Astrocyte of the cerebellum (primary cell): ENCODE data around the gene GBGT1.

Experiments used
- DNase-seq: peaks from one replicate; pipeline ENCODE4 v3.0.0-alpha.2; 2011; ENCODE audit warnings: low read depth
- H3K4me3 ChIP-seq: 2 replicates; pipeline ENCODE4 v1.5.1; 2011; ENCODE audit warnings: mild to moderate bottlenecking, low read depth, low read length, moderate library complexity
- CTCF ChIP-seq: IDR thresholded peaks from 2 replicates; pipeline ENCODE4 v1.5.1; 2012; ENCODE audit warnings: low read length, low read depth, moderate library complexity, mild to moderate bottlenecking; ENCODE audit errors: missing control alignments
- in situ Hi-C: cut with HindIII; loops from 2 replicates; pipeline ENCODE4 v1.10.0; 2017; ENCODE audit warnings: low sequenced_read_pairs

GBGT1 gene

DNA sequence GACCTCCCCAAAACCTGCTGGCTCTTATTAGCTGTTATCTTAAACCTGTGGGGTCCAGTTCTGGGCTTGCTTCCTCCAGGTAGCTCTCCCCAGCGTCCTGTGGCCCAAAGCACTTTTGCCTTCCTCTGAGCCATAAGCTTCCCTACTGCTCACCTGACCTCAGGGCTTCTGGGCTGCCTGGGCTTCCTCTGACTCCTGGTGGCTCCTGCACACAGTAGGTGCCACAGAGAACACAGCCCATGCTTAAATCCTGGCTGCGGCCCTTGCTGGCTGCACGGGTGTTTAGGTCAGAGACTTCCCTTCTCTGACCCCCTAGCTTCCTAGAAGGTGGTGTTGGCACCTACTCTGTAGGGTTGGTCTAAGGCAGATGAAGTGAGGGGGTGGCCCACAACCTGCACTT lies 45.1 kb downstream of the GBGT1 start:
- TF ChIP-seq CTCF, result no peak
- no peak for DNase-seq
- peak overlapping the region; percentile 61 for H3K4me3 ChIP-seq
- in situ Hi-C loops, result loop anchor here (5.0 kb wide), 1 partner anchor 64 kb away; no protein-coding TSS in a partner anchor

DNA sequence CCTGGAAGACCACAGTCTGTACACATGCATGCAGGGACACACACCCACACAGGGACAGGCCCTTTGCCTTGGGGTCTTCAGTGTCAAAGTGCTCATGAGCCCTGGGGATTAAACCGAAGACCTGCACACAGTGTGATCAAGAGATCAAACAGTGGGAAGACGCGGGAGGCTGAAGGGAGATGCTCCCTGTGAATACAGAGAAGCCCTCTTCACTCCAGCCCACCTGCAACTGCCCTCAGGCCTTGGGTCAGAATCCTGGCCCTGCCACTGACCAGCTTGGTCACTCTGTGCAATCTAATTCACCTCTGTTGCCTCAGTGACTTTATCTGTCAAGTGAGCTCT lies 45.6 kb downstream of the GBGT1 start:
- TF ChIP-seq CTCF, result no peak
- no peak overlapping the region for H3K4me3 ChIP-seq
- in situ Hi-C loops, result loop anchor here (5.0 kb wide), 1 partner anchor 64 kb away; no protein-coding TSS in a partner anchor
- no peak for DNase-seq

DNA sequence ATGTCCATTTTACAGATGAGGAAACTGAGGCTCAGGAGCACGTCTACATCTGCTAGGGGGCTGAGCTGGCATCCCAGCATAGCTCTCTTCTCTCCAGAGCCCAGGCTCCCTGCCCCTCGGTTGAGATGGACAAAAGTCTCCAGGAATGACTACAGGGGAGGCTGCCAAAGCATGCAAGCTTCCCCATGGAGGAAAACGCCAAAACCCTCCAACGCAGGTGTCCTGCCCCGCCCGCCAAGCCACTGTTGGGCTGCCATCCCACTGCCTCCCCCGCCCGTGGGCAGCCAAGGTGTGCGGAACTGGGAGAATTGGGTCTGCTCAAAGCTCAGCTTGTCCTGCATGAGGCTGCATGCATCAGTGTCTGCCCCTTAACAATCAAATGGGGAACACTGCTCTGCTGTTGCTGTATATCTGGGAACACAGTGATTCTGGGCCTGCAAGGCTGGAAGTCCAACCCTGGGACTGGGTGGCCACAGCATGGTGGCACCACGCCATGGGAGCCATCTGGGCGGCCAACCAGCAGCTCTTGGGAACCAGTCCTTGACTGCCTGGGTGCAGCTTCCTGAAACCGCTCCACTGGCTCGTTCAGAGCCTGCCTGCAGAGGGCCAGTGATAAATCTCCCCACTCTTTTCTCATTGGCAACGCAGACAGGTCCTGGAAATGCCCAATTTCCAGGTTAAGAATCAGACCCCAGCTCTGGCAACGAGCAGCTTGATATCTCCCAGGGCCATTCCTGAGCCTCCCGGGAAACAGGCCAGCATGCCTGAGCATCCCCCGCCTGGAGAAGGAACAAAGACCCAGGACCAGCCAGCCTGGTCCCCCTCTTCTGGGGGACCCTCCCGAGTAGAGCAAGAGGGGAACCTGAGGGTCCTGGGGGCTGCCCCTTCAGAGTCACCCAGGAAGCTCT lies 46.2 kb downstream of the GBGT1 start:
- in situ Hi-C loops, result loop anchor here (5.0 kb wide), 1 partner anchor 65 kb away; no protein-coding TSS in a partner anchor
- no peak overlapping the region for H3K4me3 ChIP-seq
- TF ChIP-seq CTCF, result peak; percentile 17
- DNase-seq, result no peak

DNA sequence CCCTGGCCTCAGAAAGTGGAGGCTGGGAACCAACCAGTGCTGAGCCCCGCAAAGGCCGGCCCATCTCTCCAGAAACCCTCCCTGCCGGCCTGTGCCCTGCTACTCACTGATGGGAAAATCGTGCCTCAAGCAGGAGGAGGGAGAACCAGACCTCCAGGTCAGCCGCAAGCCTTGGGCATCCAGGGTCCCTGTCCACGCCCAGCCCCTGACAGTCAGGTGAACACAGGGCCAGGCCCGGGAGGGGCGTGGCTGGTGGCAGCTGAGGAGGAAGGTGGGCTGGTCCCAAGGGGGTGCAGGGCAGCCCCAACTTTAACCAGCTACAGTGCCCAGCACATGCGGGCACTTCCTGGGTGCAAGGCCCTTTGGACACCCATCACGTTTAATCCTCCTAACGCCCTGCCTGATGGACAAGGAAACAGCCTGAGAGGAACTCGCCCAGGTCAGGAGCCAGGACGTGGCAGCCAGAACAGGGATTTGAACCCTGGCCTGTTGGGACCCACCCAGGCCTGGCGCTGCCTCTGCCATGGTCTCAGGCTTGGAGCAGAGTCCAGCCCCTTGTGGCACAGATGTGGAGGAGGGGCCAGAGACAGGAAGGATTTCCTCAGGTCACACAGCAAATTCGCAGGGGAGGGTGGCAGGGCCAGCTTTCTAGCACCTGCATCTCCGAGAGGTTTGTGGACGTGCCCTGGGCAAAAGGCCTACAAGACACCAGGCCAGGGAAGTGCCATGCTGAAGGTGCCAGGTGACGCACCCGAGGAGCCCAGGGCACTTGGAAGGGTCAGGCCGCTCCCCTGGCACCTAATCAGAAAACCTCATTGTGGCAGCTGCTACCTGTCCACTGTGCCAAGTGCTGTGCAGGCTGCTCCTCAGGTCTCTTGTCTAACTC lies 47.1 kb downstream of the GBGT1 start:
- in situ Hi-C loops, result loop anchor here (5.0 kb wide), 1 partner anchor 66 kb away; no protein-coding TSS in a partner anchor
- no peak overlapping the region for H3K4me3 ChIP-seq
- no peak for DNase-seq
- TF ChIP-seq CTCF, result no peak

DNA sequence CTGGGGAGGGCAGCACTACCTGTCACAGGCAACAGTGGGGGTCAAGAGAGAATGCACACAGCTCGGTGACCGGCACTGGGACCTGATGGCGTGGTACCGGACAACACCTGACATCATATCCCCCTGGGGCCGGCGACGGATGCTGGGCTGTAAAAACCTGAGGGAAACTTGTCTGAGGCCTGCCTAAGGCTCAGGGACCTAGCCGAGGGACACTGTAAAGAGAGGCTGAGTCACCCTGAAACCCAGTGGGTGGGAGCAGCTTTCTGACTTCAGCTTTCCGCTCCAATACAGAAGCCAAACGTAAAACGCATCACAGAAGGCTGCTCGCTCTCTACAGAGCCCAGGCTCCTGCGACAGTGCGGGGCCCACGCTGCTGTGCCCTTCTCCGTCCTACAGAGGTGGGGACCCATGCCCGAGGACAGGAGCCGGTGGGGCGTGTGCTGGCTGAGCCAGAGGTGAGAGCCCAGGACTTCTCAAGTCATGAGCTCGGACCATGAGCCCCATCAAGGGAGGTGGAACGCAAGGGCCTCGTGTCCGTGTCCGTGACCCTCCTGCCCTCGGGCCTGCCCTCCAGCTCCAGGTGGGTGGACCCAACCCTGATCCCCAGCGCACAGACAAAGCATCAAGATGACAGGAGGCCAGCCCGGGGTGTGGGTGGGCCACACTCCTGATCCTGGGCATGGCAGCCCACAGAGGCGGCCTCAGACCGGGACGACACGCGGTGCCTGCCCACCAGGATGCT lies 47.9 kb downstream of the GBGT1 start:
- DNase-seq, result peak; percentile 46
- in situ Hi-C loops, result loop anchor here (5.0 kb wide), 1 partner anchor 67 kb away; no protein-coding TSS in a partner anchor

More for the DNA sequence above, 47.9 kb downstream of the GBGT1 start:
- no peak for TF ChIP-seq CTCF
- no peak overlapping the region for H3K4me3 ChIP-seq
